Karpas-422 (cell line): ENCODE measurements around the gene ATP6V0E1. TPM values are rescaled to one million over a fixed set of nuclear protein-coding genes. Genes with fewer than 3 reads are reported as not detected.
A peak's percentile ranks its signal among the peaks of the same experiment; 100 is the strongest.
"Not testable (repeated sequence)": the region's sequence is repeated elsewhere in the genome, so short reads cannot be mapped to it uniquely, and the experiment has no call there.

Source experiments
- DNase-seq: peaks from one replicate; pipeline ENCODE4 v3.0.0-alpha.2; 2015
- H2AFZ ChIP-seq: fragments of 200-600 bp; sonication (generic); 2 replicates; pipeline ENCODE4 v1.6.1; 2014; ENCODE audit warnings: antibody characterized with exemption, low read length, mixed read lengths
- H3K27ac ChIP-seq: fragments of 200-600 bp; sonication (generic); 2 replicates; pipeline ENCODE4 v1.5.1; 2014; ENCODE audit warnings: mild to moderate bottlenecking, low read length, moderate library complexity
- H3K27me3 ChIP-seq: fragments of 200-600 bp; sonication (generic); 2 replicates; pipeline ENCODE4 v1.6.1; 2014; ENCODE audit warnings: low read length, mixed read lengths
- H3K36me3 ChIP-seq: fragments of 200-600 bp; sonication (generic); 2 replicates; pipeline ENCODE4 v1.6.1; 2014; ENCODE audit warnings: low read length, mixed read lengths; ENCODE audit not compliant: insufficient read depth
- H3K4me1 ChIP-seq: fragments of 200-600 bp; sonication (generic); 2 replicates; pipeline ENCODE4 v1.6.1; 2014; ENCODE audit warnings: mild to moderate bottlenecking, low read length, mixed read lengths
- H3K4me2 ChIP-seq: fragments of 200-600 bp; sonication (generic); 2 replicates; pipeline ENCODE4 v1.6.1; 2014; ENCODE audit warnings: low read length, low read depth, mild to moderate bottlenecking; ENCODE audit not compliant: poor library complexity, severe bottlenecking
- H3K4me3 ChIP-seq: fragments of 200-600 bp; sonication (generic); 2 replicates; pipeline ENCODE4 v1.5.1; 2014; ENCODE audit warnings: mild to moderate bottlenecking, antibody characterized with exemption, low read length, mixed read lengths
- H3K79me2 ChIP-seq: fragments of 200-600 bp; sonication (generic); 2 replicates; pipeline ENCODE4 v1.6.1; 2014; ENCODE audit warnings: mild to moderate bottlenecking, low read length, mixed read lengths
- H3K9ac ChIP-seq: fragments of 200-600 bp; sonication (generic); 2 replicates; pipeline ENCODE4 v1.6.0; 2014; ENCODE audit warnings: low read length
- H3K9me2 ChIP-seq: fragments of 200-600 bp; sonication (generic), shearing (Covaris generic); replicated peaks from 2 replicates; pipeline ENCODE4 v1.6.0; 2014; ENCODE audit warnings: mild to moderate bottlenecking, low read length, moderate library complexity; ENCODE audit not compliant: insufficient read depth
- H3K9me3 ChIP-seq: fragments of 300-700, 200-600 bp; sonication (generic); 2 replicates; pipeline ENCODE4 v1.6.1; 2014; ENCODE audit warnings: low read length, mixed read lengths
- H4K20me1 ChIP-seq: fragments of 200-600 bp; sonication (generic); 2 replicates; pipeline ENCODE4 v1.6.1; 2014; ENCODE audit warnings: mild to moderate bottlenecking, antibody characterized with exemption, low read length, low read depth; ENCODE audit not compliant: insufficient read depth
- small RNA-seq: library from RNA; depleted of rRNA; stranded (forward); fragments of <200 nt; gene quantifications from one replicate; pipeline ENCODE3, GENCODE V24; 2014
- total RNA-seq: library from RNA; depleted of rRNA; stranded (reverse); fragments of >200 nt; shearing (Covaris generic); gene quantifications from 2 replicates; pipeline ENCODE4 v1.2.3, GENCODE V29; 2014; ENCODE audit warnings: low replicate concordance; rRNA removed

ATP6V0E1 gene
- total RNA-seq, 1 experiment from 2014 or later, result 134 TPM

GRCh38 chr5:173065155-173065554 is 81.6 kb downstream of the ATP6V0E1 start:
- H3K4me1 ChIP-seq, result peaks cover 29% of the 10 kb centered on the region
- no peaks in the 10 kb centered on the region for H3K9me3 ChIP-seq
- no peak overlapping the region for H2AFZ ChIP-seq
- no peaks in the 10 kb centered on the region for H3K9me2 ChIP-seq
- peak overlapping the region; percentile 18 for H3K9ac ChIP-seq
- 0 out of 2 replicates have a peak, but pooled peaks cover 4% of the 10 kb centered on the region for H3K36me3 ChIP-seq
- H3K27me3 ChIP-seq, result no peaks in the 10 kb centered on the region
- H3K4me3 ChIP-seq, result peak overlapping the region; percentile 8; the same call in 1 of the 2 replicates
- H3K79me2 ChIP-seq, result peaks cover 84% of the 10 kb centered on the region
- no peak overlapping the region for H3K27ac ChIP-seq
- H3K4me2 ChIP-seq, result peak overlapping the region; percentile 36
- DNase-seq, result no peak
- no peaks in the 10 kb centered on the region; the same call in 1 of the 2 replicates for H4K20me1 ChIP-seq

- no peak for DNase-seq
Measured at GRCh38 chr5:173069671-173070070, 86.1 kb downstream of the ATP6V0E1 start.

GRCh38 chr5:173075137-173075843 is 91.7 kb downstream of the ATP6V0E1 start:
- Histone ChIP-seq H3K4me2 (peak overlapping the region; percentile 31), H3K9ac (no peak overlapping the region), H3K9me3 (no peaks in the 10 kb centered on the region), H3K27me3 (no peaks in the 10 kb centered on the region), H3K79me2 (peaks cover 56% of the 10 kb centered on the region), H3K36me3 (no peaks in the 10 kb centered on the region), H4K20me1 (no peaks in the 10 kb centered on the region), H2AFZ (no peak overlapping the region), H3K9me2 (no peaks in the 10 kb centered on the region), H3K4me1 (peaks cover 9% of the 10 kb centered on the region), H3K4me3 (no peak overlapping the region), H3K27ac (no peak overlapping the region)
- DNase-seq, result no peak

More at GRCh38 chr5:173069671-173070070, 86.1 kb downstream of the ATP6V0E1 start:
- H3K4me1 ChIP-seq, result peaks cover 15% of the 10 kb centered on the region
- H3K9ac ChIP-seq, result no peak overlapping the region
- no peaks in the 10 kb centered on the region; the same call in 1 of the 2 replicates for H4K20me1 ChIP-seq
- no peaks in the 10 kb centered on the region for H3K9me3 ChIP-seq
- H3K4me2 ChIP-seq, result no peak overlapping the region
- 0 out of 2 replicates have a peak, but pooled peaks cover 4% of the 10 kb centered on the region for H3K36me3 ChIP-seq
- H3K9me2 ChIP-seq, result no peaks in the 10 kb centered on the region
- H3K79me2 ChIP-seq, result peaks cover 69% of the 10 kb centered on the region
- no peaks in the 10 kb centered on the region for H3K27me3 ChIP-seq
- no peak overlapping the region for H2AFZ ChIP-seq
- H3K4me3 ChIP-seq, result no peak overlapping the region
- H3K27ac ChIP-seq, result no peak overlapping the region

DNA sequence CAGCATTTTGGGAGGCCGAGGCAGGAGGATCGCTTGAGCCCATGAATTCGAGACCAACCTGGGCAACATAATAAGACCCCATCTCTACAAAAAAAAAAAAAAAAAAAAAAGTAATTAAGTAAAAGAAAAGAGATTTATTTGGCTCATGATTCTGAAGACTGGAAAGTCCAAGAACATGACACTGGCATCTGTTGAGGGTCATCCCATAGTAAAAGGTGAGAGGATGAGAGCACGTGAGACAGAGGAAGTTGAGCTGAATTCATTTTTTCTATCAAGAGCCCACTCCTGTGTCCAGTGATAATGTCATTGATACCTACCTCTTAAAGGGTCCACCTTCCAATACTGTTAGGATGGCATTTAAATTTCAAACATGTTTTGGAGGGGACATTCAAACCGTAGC is 92.4 kb downstream of the ATP6V0E1 start:
- no peaks in the 10 kb centered on the region for H3K9me3 ChIP-seq
- no peaks in the 10 kb centered on the region for H4K20me1 ChIP-seq
- no peak overlapping the region for H2AFZ ChIP-seq
- H3K9ac ChIP-seq, result no peak overlapping the region
- no peaks in the 10 kb centered on the region for H3K27me3 ChIP-seq
- peaks cover 9% of the 10 kb centered on the region for H3K4me1 ChIP-seq
- peaks cover 52% of the 10 kb centered on the region for H3K79me2 ChIP-seq
- H3K4me3 ChIP-seq, result no peak overlapping the region
- H3K9me2 ChIP-seq, result no peaks in the 10 kb centered on the region
- H3K4me2 ChIP-seq, result no peak overlapping the region
- no peaks in the 10 kb centered on the region for H3K36me3 ChIP-seq
- no peak overlapping the region for H3K27ac ChIP-seq
- no peak for DNase-seq

DNA sequence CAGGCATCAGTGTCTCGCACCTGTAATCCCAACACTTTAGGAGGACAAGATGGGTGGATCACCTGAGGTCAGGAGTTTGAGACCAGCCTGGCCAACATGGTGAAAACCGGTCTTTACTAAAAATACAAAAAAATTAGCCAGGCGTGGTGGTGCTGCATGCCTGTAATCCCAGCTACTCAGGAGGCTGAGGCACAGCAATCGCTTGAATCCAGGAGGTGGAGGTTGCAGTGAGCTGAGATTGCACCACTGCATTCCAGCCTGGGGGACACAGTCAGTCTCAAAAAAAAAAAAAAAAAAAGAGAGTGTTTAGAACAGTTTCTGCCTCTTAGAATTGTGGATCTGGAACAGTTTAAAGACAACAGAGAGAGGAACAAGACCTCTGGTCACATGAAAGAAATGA is 92.9 kb downstream of the ATP6V0E1 start:
- H3K9me3 ChIP-seq, H4K20me1 ChIP-seq, H2AFZ ChIP-seq, H3K9me2 ChIP-seq, H3K9ac ChIP-seq, H3K4me1 ChIP-seq, H3K27ac ChIP-seq, H3K36me3 ChIP-seq, H3K4me2 ChIP-seq, H3K4me3 ChIP-seq, H3K27me3 ChIP-seq, DNase-seq: not testable (repeated sequence)
- H3K79me2 ChIP-seq, result peaks cover 47% of the 10 kb centered on the region

DNA sequence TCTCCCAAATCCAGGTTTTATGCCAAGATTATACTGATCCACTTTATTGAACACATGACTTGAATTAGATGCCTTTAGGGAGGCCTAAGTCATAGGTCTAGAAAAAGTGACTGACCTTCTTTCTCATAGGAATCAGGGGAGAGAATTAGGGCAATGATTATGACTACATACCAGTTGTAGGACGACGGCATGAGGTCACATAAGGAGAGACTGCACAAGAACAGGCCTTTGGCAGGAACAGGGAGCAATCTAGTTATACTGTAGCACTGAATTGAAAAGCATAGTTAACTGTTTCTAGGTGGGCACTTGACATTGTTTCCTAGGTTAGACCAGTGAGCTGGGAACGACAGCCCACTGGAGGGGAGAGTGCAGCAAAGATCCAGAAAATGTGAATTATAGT is 95.3 kb downstream of the ATP6V0E1 start:
- no peak overlapping the region for H3K27ac ChIP-seq
- no peaks in the 10 kb centered on the region for H4K20me1 ChIP-seq
- no peak for DNase-seq
- H3K36me3 ChIP-seq, result no peaks in the 10 kb centered on the region
- no peak overlapping the region for H3K9ac ChIP-seq
- peaks cover 35% of the 10 kb centered on the region for H3K79me2 ChIP-seq
- H3K4me3 ChIP-seq, result no peak overlapping the region
- peaks cover 9% of the 10 kb centered on the region for H3K4me1 ChIP-seq
- H3K27me3 ChIP-seq, result no peaks in the 10 kb centered on the region
- H2AFZ ChIP-seq, result no peak overlapping the region
- no peaks in the 10 kb centered on the region for H3K9me3 ChIP-seq
- H3K4me2 ChIP-seq, result no peak overlapping the region
- H3K9me2 ChIP-seq, result no peaks in the 10 kb centered on the region

Small RNAs within 50 kb of the gene (small RNA-seq; reads per million reads assigned to genes)
- gene RF00019 (not detected), gene SNORA74B (12.5 reads per million, percentile 93 among the genes with 10 or more reads in this experiment)

Other genes with a start within 250 kb of the ATP6V0E1 start
- gene DUSP1, start 212.6 kb upstream of the ATP6V0E1 start, total RNA-seq, result 9.0 and 10.5 TPM in 2 replicates
- 54.4 and 67.2 TPM in 2 replicates for gene ERGIC1, start 149.5 kb upstream of the ATP6V0E1 start, total RNA-seq
- 17.0 and 18.5 TPM in 2 replicates for gene RPL26L1, start 24.3 kb upstream of the ATP6V0E1 start, total RNA-seq
- gene CREBRF, start 72.6 kb downstream of the ATP6V0E1 start, total RNA-seq, result 24.5 and 31.9 TPM in 2 replicates
- 13.8 and 15.1 TPM in 2 replicates for gene BNIP1, start 160.8 kb downstream of the ATP6V0E1 start, total RNA-seq